Endothelial cell of umbilical vein (primary cell): Measurements from ENCODE around the gene AJM1. TPM values are rescaled to one million over a fixed set of nuclear protein-coding genes. Genes with fewer than 3 reads are reported as not detected.

Experiments used
- BruUV-seq: library from RNA; stranded (reverse); fragments of 400-500 nt; replicated peaks from 2 replicates; lab custom pipeline; 2021; lab: Mats Ljungman, UMichigan
- CTCF ChIA-PET: fragments of 300-600, 350-600 bp; sonication (Branson Sonifier 250); formaldehyde crosslinking; loops from one replicate; lab custom pipeline; 2021; ENCODE audit warnings: antibody characterized with exemption, inconsistent platforms; lab: Charles Lee
- POLR2A ChIA-PET: fragments of 300-600, 350-600 bp; sonication (Branson Sonifier 250); formaldehyde crosslinking; loops from one replicate; lab custom pipeline; 2021; ENCODE audit warnings: antibody characterized with exemption, inconsistent platforms; lab: Charles Lee
- DNase-seq: peaks from one replicate; pipeline ENCODE4 v3.0.0-alpha.2; 2011; ENCODE audit warnings: low read depth, low spot score
- FAIRE-seq: peaks from 2 replicates; lab custom pipeline; 2011; peaks lifted over from hg19 to GRCh38; lab: Jason Lieb, UNC
- H2AFZ ChIP-seq: 2 replicates; pipeline ENCODE4 v1.6.0; 2012; ENCODE audit warnings: low read depth, low read length, control low read depth, inconsistent platforms
- H3K27ac ChIP-seq: 2 replicates; pipeline ENCODE4 v1.5.1; 2011; ENCODE audit warnings: low read depth, mild to moderate bottlenecking, control low read depth, low read length, moderate library complexity; ENCODE audit not compliant: insufficient read depth
- H3K27me3 ChIP-seq, 2 experiments: 2 replicates each; pipeline versions ENCODE4 v1.6.0 to v1.6.1; 2011; ENCODE audit warnings: low read length in 2 of 2, mixed read lengths in 1 of 2; ENCODE audit not compliant: control insufficient read depth in 2 of 2, insufficient read depth in 2 of 2
- H3K36me3 ChIP-seq, 2 experiments: 2 replicates in 1 of 2; 3 replicates in 1 of 2; pipeline ENCODE4 v1.5.1; 2011; ENCODE audit warnings: low read length in 2 of 2, mild to moderate bottlenecking in 1 of 2, moderate library complexity in 1 of 2; ENCODE audit not compliant: control insufficient read depth in 2 of 2, insufficient read depth in 2 of 2; ENCODE audit errors: extremely low read depth in 1 of 2
- H3K4me1 ChIP-seq: 3 replicates; pipeline ENCODE4 v1.5.1; 2011; ENCODE audit warnings: mild to moderate bottlenecking, low read length; ENCODE audit not compliant: control insufficient read depth, insufficient read depth; ENCODE audit errors: extremely low read depth
- H3K4me2 ChIP-seq: 2 replicates; pipeline ENCODE4 v1.6.1; 2011; ENCODE audit warnings: low read length, control low read depth, mixed read lengths; ENCODE audit not compliant: insufficient read depth
- H3K4me3 ChIP-seq, 3 experiments: fragments of 200-600 bp in 1 of 3; sonication (generic), shearing (Covaris generic) in 1 of 3; replicated peaks in 1 of 3; 2 replicates each; pipeline ENCODE4 v1.5.1; 2011 to 2016; ENCODE audit warnings: control low read depth in 3 of 3, low read length in 3 of 3, mild to moderate bottlenecking in 2 of 3, inconsistent platforms in 1 of 3, low read depth in 1 of 3, moderate library complexity in 1 of 3; ENCODE audit not compliant: insufficient read depth in 1 of 3
- H3K79me2 ChIP-seq: 2 replicates; pipeline ENCODE4 v1.6.0; 2012; ENCODE audit warnings: low read length, inconsistent platforms; ENCODE audit not compliant: control insufficient read depth, insufficient read depth
- H3K9ac ChIP-seq: replicated peaks from 2 replicates; pipeline ENCODE3; 2011; ENCODE audit warnings: low read length, control low read depth; ENCODE audit not compliant: insufficient read depth; ENCODE audit errors: extremely low read depth
- H3K9me1 ChIP-seq: replicated peaks from 3 replicates; pipeline ENCODE4 v1.6.0; 2011; ENCODE audit warnings: mild to moderate bottlenecking, low read length; ENCODE audit not compliant: control insufficient read depth, insufficient read depth; ENCODE audit errors: extremely low read depth
- H3K9me3 ChIP-seq: replicated peaks from 2 replicates; pipeline ENCODE4 v1.5.1; 2012; ENCODE audit warnings: low read length, inconsistent platforms; ENCODE audit not compliant: control insufficient read depth, insufficient read depth
- H4K20me1 ChIP-seq: replicated peaks from 2 replicates; pipeline ENCODE3; 2011; ENCODE audit warnings: mild to moderate bottlenecking, low read length; ENCODE audit not compliant: control insufficient read depth, insufficient read depth; ENCODE audit errors: extremely low read depth
- EZH2 ChIP-seq: IDR thresholded peaks from 2 replicates; pipeline ENCODE4 v1.6.1; 2012; ENCODE audit warnings: borderline replicate concordance, low read depth, mild to moderate bottlenecking, moderate library complexity, low read length, inconsistent platforms; ENCODE audit not compliant: severe bottlenecking
- POLR2AphosphoS5 ChIP-seq: IDR thresholded peaks from 2 replicates; pipeline ENCODE4 v1.6.1; 2012; ENCODE audit warnings: low read depth, mild to moderate bottlenecking, control low read depth, low read length, moderate library complexity; ENCODE audit not compliant: insufficient read depth
- dilution Hi-C: fragments of 300-500 bp; cut with MboI; formaldehyde crosslinking; loops from one replicate; pipeline ENCODE4 v1.15.0; 2019; ENCODE audit warnings: low sequenced_read_pairs; ENCODE audit not compliant: extremely low pct_ligation_motif_present
- intact Hi-C: fragments of 100-400 bp; cut with micrococcal nuclease; formaldehyde crosslinking; loops from one replicate; pipeline ENCODE4 v1.10.0; 2022
- polyA plus RNA-seq, 4 experiments: library from polyadenylated mRNA; depleted of rRNA in 3 of 4; stranded (reverse) in 3 of 4; unstranded in 1 of 4; fragments of >200 nt; gene quantifications; 2 replicates each; pipeline versions ENCODE4 v1.2.1 to v1.2.3, GENCODE V29; 2011 to 2012; ENCODE audit warnings: missing spikeins in 1 of 4
- total RNA-seq: library from RNA; stranded (reverse); gene quantifications from 2 replicates; pipeline ENCODE4 v1.2.3, GENCODE V29; 2021

The AJM1 gene
- total and polyA plus RNA-seq, 2 donors (not counting 3 experiments of a cell fraction or from before 2014, with no cell fraction given), result 0.30 to 1.3 TPM

- FAIRE-seq (no peak), DNase-seq (no peak)
- H3K4me2 ChIP-seq, result no peak overlapping the region
- dilution Hi-C loops, result no loop called here
- no peaks in the 10 kb centered on the region for H3K9me1 ChIP-seq
- H3K36me3 ChIP-seq, result no peaks in the 10 kb centered on the region
- H3K27ac ChIP-seq, result no peak overlapping the region
- H2AFZ ChIP-seq, result no peak overlapping the region
- intact Hi-C loops, result loop anchor here (5.0 kb wide), 1 partner anchor 53 kb away; the partner anchor contains the start of gene TMEM141
- BruUV-seq, result no TSS peak
- TF ChIP-seq EZH2 (peak; percentile 72), POLR2AphosphoS5 (no peak)
- H3K27me3 ChIP-seq, result peaks cover 10 to 28% of the 10 kb centered on the region in 2 experiments
- H3K79me2 ChIP-seq, result no peaks in the 10 kb centered on the region
- H3K9ac ChIP-seq, result no peak overlapping the region
- peaks cover 12% of the 10 kb centered on the region for H3K4me1 ChIP-seq
- H4K20me1 ChIP-seq, result no peaks in the 10 kb centered on the region
- H3K9me3 ChIP-seq, result no peaks in the 10 kb centered on the region
- H3K4me3 ChIP-seq, result no peak overlapping the region
- POLR2A ChIA-PET, result interaction anchor here (0.6 kb wide), 1 partner anchor 378 kb away, joined by 3 read pairs; no protein-coding TSS in a partner anchor
- CTCF ChIA-PET, result interaction anchor here (1.0 to 1.4 kb wide), 2 partner anchors 10 to 38 kb away, joined by 3 read pairs; no protein-coding TSS in a partner anchor
These were observed 3.4 kb downstream of the AJM1 start for GRCh38 chr9:136845465-136846260.

GRCh38 chr9:136846376-136847087, 4.3 kb downstream of the AJM1 start:
- peaks cover 11% of the 10 kb centered on the region for H3K4me1 ChIP-seq
- DNase-seq (no peak), FAIRE-seq (no peak)
- no peak overlapping the region for H3K4me2 ChIP-seq
- H3K4me3 ChIP-seq, result no peak overlapping the region
- no peaks in the 10 kb centered on the region for H3K9me3 ChIP-seq
- H3K36me3 ChIP-seq, result no peaks in the 10 kb centered on the region
- no peaks in the 10 kb centered on the region for H3K9me1 ChIP-seq
- no peak for TF ChIP-seq POLR2AphosphoS5
- peak; percentile 99 for TF ChIP-seq EZH2
- ChIA-PET POLR2A (interaction anchor here (0.6 kb wide), 1 partner anchor 378 kb away, joined by 3 read pairs; no protein-coding TSS in a partner anchor), CTCF (interaction anchor here (0.9 to 2.0 kb wide), 7 partner anchors 35 to 221 kb away, joined by 3 to 6 read pairs (median 3); no protein-coding TSS in a partner anchor)
- intact Hi-C loops, result loop anchor here (5.0 kb wide), 1 partner anchor 54 kb away; the partner anchor contains the start of gene TMEM141
- H3K79me2 ChIP-seq, result no peaks in the 10 kb centered on the region
- no peak overlapping the region for H2AFZ ChIP-seq
- no peaks in the 10 kb centered on the region for H4K20me1 ChIP-seq
- dilution Hi-C loops, result no loop called here
- no TSS peak for BruUV-seq
- H3K9ac ChIP-seq, result no peak overlapping the region
- peaks cover 10 to 28% of the 10 kb centered on the region in 2 experiments for H3K27me3 ChIP-seq
- no peak overlapping the region for H3K27ac ChIP-seq
